ENCODE data around the gene CHMP4A.
A peak's percentile ranks its signal among the peaks of the same experiment; 100 is the strongest.
"Not testable (repeated sequence)": the region's sequence is repeated elsewhere in the genome, so short reads cannot be mapped to it uniquely, and the experiment has no call there.

The CHMP4A gene

DNA sequence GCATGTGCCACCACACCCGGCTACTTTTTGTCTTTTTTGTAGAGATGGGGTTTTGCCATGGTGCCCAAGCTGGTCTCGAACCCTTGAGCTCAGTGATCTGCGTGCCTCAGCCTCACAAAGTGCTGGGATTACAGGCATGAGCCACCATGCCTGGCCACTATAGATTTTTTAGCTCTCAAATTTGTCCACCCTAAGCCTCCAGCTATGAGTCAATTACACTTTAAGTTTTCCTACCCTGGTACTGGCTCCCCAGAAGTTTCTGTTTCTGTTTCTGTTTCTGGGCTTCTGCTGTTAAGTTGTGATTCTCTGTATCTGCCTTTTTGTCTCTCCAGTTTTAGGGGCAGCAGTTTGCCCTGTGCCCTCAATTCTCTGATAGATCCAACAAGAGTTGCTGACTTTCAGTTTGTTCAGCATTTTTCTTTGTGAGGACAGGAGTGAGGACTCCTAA is 33.5 kb upstream of the CHMP4A start:
- peak; percentile 86 for DNase-seq

DNA sequence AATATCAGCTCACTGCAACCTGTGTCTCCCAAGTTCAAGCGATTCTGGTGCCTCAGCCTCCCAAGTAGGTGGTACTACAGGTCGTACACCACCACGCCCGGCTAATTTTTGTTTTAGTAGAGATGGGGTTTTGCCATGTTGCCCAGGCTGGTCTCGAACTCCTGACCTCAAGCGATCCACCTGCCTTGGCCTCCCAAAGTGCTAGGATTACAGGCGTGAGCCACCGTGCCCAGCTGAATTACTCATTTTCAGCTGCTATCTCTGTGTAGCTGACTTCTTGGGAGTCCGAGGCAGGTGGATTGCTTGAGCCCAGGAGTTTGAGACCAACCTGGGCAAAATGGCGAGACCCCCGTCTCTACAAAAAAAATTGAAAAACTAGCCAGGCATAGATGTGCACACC is 32.1 kb upstream of the CHMP4A start:
- not testable (repeated sequence) for DNase-seq

DNA sequence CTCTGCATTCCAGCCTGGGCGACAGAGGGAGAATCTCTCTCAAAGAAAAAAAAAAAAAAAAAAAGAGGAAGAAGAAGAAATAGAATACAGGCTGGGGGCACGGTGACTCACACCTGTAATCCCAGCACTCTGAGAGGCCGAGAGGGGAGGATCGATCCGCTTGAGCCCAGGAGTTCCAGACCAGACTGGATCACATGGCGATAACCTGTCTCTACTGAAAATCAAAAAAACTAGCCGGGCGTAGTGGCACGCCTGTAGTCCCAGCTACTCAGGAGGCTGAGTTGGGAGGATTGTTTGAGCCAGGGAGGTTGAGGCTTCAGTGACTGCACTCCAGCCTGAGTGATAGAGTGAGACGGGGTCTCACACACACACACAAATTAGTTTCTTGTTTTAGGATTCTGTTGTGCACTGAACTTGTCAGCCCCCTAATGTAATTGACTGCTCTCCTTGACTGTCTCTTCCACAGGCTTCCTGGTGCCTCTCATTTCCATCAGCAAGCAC is 30.1 kb upstream of the CHMP4A start:
- DNase-seq, result no peak

DNA sequence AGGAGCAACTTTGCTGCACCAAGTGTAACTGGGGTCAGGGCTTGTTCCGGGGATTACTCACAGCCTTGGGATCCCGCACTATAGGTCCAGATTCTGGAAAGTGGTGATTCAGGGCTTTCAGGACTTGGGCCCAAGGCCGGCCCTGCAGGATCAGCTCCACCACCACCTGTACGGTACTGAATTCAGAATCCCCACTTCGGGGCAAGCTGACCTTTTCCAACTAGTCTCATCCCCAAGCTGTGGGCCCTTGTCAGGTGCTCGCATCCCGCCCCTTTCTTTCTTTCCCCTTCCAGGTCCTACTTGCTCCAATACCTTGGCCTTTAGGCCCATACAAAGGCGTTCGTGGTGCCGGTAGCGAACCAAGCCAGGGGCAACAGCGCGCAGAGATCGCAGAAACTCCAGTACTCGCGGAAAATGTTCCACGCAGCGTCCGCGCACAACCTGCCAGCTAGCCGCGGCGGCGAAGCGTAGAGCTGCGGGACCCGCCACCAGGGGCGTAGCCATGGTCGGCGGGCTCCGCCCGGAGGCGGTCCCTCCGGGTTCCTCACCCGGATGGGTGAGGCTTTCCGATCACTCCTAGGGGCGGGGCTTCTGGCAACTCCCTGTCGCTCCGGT is 28.6 kb upstream of the CHMP4A start:
- peak; percentile 96 for DNase-seq

DNA sequence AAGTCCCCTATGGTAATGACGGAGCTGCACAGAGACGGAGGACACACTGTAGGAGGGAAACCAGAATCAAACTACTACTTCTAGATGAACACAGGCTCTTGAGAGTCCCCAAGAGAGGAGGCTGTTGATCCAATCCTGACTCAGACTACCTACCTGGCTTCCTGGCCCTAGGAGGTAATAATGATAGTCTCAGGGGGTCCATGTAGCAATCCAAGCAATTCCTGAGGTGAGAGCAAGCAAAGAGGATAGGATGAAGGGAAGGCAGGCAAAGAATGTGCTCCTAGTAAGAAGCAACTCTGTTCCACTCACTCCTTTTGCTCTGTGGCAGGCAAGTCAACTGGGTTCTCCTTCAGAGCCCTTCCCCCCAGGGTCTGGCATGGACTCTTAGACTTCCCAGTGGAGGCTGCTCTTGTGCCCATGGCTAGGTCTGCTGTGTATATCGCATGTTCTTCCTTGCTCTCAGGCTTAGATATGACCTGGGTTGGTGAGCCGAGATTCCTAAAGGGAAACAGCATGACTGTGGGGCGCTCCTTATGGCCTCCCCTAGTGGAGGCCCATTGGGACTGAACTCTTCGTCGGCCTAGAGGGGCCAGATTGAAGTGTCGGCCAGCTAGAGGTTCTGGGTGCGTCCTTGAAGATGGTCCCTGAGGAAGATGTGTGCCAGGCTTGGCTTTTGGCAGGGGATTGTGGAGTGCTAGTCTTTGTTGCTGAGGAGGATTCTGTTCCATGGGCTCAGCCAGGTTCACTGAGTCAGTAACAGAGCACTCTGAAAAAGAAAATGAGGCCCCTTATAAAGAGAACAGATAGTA is 27.0 kb upstream of the CHMP4A start:
- DNase-seq, result no peak

DNA sequence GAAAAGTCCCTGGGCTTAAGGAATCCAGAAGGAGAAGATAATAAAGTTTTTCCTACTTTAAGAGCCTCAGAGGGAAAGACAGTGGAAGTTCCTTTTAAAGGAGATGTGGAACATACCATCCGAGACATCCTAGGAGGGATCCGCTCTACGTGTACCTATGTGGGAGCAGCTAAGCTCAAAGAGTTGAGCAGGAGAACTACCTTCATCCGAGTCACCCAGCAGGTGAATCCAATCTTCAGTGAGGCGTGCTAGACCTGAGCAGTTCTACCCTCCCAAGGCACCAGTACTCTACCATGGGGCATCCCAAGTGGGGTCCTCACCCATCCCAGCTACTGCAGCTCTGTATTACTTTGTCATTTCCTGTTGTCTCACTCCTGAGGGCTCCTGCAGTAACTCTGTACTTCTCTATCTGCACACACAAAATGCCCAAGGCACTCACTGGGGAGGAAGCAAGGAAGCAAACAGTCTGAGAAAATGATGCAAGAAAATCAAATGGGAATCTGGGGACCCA is 25.3 kb upstream of the CHMP4A start:
- DNase-seq, result no peak

DNA sequence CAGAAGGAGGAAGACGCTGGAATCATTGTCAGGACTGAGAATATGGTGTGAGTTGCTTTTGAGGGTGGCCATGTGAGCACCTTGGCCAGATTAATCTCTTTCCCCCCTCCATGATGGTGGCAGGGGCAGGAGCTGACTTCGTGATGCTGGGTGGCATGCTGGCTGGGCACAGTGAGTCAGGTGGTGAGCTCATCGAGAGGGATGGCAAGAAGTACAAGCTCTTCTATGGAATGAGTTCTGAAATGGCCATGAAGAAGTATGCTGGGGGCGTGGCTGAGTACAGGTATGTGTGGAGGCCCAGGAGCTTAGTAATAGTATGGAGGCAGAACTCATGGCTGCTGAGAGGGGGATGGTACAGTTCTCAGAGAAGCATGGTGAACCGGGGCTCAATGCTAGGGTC is 24.8 kb upstream of the CHMP4A start:
- no peak for DNase-seq

DNA sequence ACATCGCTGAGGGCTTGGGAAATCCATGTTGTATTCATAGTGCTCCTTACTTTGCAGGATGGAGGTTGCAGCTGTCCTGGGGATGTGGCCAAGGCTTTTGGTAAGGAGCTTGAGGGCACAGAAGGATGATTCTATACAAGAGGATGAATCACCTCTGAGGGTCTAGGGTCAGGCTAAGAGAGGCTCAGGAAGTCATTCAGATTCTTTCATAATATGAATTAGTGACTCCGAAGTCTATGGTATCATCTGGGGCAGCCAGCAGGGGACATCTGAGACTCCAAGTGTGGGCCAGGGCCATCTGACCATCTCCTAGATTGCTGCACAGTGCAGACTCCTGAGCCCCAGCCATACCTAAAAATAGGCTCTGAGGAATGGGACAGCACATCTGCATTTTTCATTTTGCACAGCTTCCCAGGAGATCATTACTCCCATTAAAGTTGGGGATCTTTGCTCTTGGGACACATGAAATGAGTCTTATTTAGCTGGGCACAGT is 24.2 kb upstream of the CHMP4A start:
- DNase-seq, result no peak

DNA sequence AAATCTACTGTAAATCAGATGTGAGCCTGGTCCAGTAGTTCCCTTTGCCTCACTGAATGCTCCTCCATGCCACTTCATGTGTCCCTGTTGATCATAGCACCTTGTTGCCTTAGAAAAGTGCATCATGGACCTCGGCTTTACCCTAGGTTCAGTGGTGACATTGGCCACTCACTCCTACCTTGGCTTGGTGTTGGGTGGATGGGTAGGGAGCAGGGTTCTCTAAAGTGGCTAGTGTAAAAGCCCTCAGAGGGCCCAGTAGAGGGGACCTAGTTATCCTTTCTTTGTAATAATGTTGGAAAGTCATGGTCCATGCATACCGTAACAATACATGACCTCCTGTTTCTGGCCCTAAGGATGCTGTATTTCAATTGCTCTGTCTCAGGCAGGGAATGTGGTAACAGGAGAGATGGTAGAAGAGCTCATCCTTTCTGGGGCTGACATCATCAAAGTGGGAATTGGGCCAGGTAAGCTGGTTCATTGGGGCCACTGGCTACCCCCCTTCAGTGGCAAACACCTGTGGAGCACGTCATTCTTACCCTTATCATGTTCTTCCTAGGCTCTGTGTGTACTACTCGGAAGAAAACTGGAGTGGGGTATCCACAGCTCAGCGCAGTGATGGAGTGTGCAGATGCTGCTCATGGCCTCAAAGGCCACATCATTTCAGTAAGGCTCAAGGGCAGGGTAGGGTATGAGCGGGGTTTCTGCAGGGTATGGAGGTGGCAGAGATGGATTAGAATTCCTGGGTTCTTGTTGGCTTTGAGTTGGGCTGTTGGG is 23.6 kb upstream of the CHMP4A start:
- no peak for DNase-seq

DNA sequence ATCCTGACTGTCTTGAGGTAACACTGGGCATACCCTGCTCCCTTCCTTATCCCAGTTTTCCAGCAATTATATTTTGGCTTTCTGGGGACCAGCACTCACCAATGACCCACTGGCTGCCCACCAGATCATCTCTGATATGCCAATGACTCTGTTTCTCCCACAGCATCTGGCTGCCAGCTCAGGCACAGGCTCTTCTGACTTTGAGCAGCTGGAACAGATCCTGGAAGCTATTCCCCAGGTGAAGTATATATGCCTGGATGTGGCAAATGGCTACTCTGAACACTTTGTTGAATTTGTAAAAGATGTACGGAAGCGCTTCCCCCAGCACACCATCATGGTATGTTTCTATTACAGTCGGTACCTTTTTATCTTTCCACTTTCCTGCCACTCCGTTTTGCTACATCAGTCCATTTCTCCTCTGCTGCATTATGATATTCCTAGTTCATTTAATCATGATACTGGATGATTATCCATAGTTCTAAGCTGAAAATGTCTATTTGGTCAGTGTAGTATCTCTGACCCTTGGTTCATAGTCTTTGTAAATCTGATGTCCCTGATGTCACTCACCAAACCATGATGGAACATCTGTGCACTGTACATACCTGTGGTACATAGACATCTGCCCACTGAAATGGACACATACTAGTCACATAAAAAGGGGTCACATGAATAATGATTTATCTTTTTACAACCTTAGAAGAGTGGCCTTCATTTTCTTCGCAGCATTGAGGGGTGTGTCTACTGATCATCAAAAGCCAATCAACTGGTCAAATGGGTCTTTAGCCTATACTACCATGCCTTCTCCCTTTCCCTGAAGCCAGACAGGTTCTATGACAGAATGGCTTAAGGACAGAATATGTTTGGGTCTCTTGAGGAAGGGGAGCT is 22.8 kb upstream of the CHMP4A start:
- no peak for DNase-seq

DNA sequence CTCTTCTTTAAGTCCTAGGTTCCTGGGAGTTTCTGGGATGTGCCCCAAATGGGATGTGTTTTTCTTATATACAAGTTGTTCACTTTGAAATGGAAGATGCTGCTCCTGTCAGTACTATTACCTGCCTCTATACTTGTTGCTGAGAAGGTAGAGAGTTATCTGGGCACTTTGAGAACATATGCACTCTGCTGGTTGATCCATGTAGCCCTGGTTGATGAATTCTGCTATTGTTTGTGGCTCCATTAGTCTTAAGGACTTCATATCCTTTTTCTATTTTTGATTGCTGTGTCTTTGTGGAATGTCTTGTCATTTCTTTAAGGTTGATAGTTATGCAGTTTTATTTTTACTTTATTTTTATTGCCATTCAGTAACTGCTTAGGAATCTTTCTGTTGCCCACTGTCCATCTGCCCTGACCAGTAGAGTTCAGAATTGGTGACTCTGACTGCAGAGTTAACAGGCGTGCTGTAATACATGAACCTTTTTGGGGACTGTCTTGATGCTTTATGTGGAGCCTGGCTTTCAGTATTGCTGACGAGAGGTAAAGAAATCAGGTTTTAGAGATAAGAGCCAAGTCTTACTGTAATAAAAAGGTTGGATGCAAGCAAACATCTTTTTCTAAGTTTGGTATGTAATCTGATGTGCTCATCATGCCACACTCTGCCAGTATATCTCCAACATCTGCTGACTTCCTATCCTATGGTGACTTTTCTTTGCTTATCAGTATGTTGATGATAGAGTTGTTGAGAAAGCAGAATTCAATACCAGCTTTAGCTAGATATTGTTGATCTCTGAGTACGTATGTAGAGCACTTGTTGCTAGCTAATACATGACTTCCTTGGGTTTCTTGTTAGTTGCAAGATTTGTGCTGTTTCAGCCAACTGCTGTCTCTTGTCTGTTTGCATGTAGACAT is 21.1 kb upstream of the CHMP4A start:
- no peak for DNase-seq

DNA sequence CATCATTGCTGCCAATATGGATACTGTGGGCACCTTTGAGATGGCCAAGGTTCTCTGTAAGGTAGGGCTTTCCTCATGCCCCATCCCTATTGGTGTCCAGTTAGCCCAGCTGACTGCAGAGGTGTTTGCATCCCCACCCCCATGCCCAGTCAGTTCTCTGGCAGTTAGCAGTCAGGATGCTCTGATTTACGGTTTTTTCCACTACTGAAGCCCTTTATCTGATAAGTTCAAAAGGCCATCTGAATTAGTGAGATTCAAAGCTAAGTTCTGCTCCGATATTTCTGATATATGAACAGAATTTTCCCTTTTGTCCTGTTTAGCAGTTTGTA is 20.2 kb upstream of the CHMP4A start:
- peak; percentile 40 for DNase-seq

DNA sequence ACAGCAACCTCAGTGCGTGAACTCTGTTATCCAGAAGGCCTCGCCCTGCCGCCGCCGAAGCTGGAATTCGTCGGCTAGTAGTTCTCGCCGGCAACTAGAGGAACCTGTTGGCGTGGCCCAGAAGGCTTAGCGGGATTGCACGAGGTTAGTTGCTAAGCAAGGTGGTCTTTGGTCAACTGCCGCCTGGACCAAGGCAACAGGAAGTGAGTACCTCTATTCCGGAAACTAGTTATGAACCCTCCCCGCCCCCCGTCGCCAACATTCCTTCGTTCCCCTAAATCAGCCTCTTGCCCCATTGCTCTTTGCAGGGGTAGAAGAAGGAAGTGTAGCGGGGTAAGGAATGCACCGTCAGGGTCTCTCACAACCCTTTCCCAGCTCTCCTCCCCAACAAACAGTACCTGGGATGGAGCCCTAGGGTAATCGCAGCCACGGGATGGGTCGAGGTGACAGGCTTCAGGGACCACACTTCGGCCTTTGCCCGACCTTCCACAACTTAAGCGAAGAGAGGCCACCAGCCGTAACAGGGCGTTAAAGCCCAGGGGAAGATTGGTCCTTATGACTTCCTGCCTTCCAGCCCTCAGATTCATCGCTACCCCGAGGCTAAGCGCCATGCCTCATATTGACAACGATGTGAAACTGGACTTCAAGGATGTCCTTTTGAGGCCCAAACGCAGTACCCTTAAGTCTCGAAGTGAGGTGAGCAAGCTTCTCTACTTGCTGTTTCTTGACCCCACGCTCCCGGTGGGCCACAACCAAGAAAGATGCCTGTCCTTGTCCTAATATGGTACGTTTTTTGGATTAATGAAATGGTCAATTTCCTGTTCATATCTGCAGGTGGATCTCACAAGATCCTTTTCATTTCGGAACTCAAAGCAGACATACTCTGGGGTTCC is 19.6 kb upstream of the CHMP4A start, which contains the start of gene GMPR2:
GMPR2 (plus strand) TSS at position 285 of the 893 bp plus-strand sequence; CDS start at position 610, 325 bp downstream.
- DNase-seq, result peak; percentile 18

DNA sequence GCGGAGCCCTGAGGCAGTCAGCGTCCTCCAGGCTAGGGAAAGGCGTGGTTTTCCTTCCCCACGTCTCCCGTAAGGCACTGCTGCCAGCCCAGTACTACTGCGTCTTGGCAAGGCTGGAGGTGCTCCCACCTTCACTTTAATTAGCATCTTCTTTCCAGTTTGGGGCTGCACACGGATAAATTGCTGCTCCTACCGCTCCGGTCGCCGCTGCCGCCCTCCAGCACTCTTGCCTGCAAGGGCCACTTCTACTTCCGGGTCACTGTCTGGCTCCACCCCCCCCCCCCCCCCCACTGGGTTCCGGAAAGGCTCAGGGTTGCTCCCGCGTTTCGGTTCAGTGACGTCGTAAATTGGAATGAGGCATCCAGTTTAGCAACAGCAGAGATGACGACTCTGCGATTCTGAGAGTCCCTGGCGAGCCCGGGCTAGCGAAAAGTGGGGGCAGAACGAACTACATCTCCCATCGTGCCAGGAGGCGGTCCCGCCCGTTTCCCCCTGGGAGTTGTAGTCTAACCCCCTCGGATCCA is 18.9 kb upstream of the CHMP4A start, which contains the start of gene NEDD8:
NEDD8 (minus strand) TSS at position 247 of the 524 bp plus-strand sequence; CDS start at position 147, 100 bp downstream.
- DNase-seq, result peak; percentile 96

DNA sequence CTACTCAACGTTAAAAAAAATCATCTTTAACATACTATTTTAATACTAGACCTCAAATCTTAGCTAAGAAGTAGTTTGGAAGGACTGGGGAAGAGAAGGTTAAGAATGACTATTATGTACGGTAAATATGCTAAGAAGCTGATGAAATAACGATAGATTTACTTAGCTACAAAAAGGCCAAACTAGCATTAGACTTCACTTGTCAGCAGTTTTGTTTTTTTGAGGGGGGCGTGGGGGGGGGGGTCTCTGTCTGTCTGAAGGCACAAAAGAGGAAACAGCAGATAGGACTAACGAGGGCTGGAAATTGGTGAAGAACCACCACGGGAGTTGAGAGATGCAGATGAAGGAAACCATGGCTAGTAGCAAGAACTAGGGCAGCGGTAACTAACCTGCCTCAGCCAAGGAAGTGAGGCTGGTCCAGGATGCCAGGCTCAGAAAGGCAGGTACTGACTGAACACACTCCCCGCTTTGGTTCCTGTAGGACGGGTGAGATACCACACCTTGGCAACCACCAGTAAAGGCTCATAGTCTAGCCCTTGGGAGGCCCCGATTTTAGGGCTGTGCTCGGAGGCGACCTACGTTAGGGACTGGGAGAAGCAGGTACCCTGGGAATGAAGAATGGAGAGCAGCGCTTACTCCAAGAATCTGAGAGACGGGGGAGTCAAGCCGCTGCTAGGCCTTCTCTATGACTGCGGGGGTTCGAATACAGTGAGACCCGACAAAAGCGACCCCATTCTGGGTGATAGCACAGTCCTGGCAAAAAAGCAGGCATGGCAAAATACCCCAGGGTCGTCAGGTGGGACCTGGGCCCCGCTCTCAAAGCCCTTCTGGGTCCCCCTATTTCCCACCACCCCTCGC is 18.2 kb upstream of the CHMP4A start:
- peak; percentile 48 for DNase-seq

DNA sequence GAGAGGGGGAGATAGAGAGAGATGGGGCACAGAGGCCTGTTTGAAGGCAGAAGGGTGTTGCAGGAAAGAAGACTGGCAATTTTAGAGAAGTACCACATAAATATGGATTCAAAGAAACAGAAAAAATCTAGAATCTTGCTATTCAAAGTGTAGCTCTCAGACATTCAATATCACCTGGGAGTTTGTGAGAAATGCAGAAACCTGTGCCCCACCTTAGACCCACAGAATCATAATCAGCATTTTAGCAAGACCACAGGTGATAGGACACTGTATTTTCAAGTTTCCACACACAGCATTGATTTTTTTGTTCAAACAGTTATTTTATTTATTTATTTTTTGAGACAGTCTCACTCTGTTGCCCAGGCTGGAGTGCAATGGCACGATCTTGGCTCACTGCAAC is 15.6 kb upstream of the CHMP4A start:
- DNase-seq, result no peak

DNA sequence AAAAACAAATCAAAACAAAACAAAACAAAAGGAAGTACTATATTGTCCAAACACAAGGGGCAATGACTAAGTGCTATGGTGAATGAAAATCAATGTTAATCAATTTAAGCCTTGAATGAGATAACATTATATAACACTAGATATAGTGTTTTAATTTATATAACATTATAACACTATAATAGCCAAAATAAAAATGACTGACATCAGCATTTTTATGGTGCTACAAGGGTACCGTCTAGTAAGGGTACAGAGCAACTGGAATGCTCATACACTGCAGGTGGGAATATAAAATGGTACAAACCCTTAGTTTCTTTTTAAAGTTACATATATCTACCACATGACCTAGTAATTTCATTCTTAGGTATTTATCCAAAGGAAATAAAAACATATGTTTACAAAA is 13.2 kb upstream of the CHMP4A start:
- DNase-seq, result no peak

DNA sequence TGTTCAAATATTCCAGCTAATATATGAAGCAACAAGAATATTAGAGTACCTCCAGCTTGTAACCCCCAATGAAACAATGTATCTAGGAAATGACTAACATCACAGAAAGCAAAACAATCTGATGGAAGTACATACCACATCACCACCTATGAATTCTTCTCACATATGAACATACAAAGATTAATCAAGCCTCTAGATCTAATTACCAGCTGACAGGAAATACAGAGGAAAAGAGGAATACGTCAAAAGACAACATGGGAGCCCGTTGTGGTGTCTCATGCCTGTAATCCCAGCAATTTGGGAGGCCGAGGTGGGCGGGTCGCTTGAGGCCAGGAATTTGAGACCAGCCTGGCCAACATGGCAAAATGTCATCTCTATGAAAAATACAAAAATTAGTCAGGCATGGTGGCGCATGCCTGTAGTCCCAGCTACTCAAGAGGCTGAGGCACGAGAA is 11.4 kb upstream of the CHMP4A start:
- no peak for DNase-seq

Data from activated CD4-positive, alpha-beta T cell treated with anti-CD3 and anti-CD28 coated beads, Interleukin-10, Interleukin-2, amounts not matched to agents 100 ng/mL and 50 ng/mL, durations not matched to agents 16 hours and 8 hours (primary cell).